Gastrocnemius medialis (tissue), 4 donors: ENCODE data around the gene MCU. TPM values are rescaled to one million over a fixed set of nuclear protein-coding genes. Genes with fewer than 3 reads are reported as not detected.

Experiments
- ATAC-seq, 2 donors: fragments of 150-250 bp; one replicate each; pipeline ENCODE4 v1.9.1; 2016
- DNase-seq, 2 donors: peaks; one replicate each; pipeline ENCODE4 v3.0.0-alpha.2; 2019
- H3K27ac ChIP-seq, 4 donors: fragments of 200-600 bp; sonication (generic); 1 replicate in 1 of 4; 2 replicates in 3 of 4; pipeline ENCODE4 v1.5.1; 2016 to 2018; ENCODE audit warnings: mild to moderate bottlenecking in 2 of 4, moderate library complexity in 1 of 4
- H3K27me3 ChIP-seq, 3 donors: fragments of 200-600 bp; sonication (generic) in 2 of 3; 1 replicate in 1 of 3; 2 replicates in 2 of 3; pipeline versions ENCODE4 v1.5.1 to v1.6.0; 2016 to 2019; ENCODE audit warnings: mild to moderate bottlenecking in 1 of 3, moderate library complexity in 1 of 3
- H3K36me3 ChIP-seq, 2 donors: fragments of 200-600 bp; sonication (generic) in 1 of 2; one replicate each; pipeline ENCODE4 v1.5.1; 2017 to 2018
- H3K4me1 ChIP-seq, 2 donors: fragments of 200-600 bp; sonication (generic) in 1 of 2; one replicate each; pipeline ENCODE4 v1.5.1; 2016 to 2017; ENCODE audit warnings: mild to moderate bottlenecking in 2 of 2
- H3K4me3 ChIP-seq, 4 donors: fragments of 200-600 bp; sonication (generic) in 3 of 4; 1 replicate in 1 of 4; 2 replicates in 3 of 4; pipeline ENCODE4 v1.5.1; 2016 to 2019; ENCODE audit warnings: mild to moderate bottlenecking in 2 of 4
- H3K9me3 ChIP-seq, 3 donors: fragments of 200-600 bp; sonication (generic) in 2 of 3; 1 replicate in 1 of 3; 2 replicates in 2 of 3; pipeline ENCODE4 v1.5.1; 2016 to 2019
- CTCF ChIP-seq, 5 experiments: fragments of 450-650 bp in 3 of 5; fragments of 200-600 bp in 2 of 5; sonication (generic) in 2 of 5; IDR thresholded peaks in 4 of 5; conservative IDR thresholded peaks in 1 of 5; 1 replicate in 4 of 5; 2 replicates in 1 of 5; pipeline ENCODE4 v1.5.1; 2016 to 2019; ENCODE audit warnings: antibody characterized with exemption in 5 of 5, mild to moderate bottlenecking in 3 of 5, moderate library complexity in 3 of 5
- POLR2A ChIP-seq, 2 donors: fragments of 450-650 bp; IDR thresholded peaks; one replicate each; pipeline ENCODE4 v1.6.1; 2017; ENCODE audit warnings: antibody characterized with exemption in 2 of 2, mild to moderate bottlenecking in 2 of 2, moderate library complexity in 2 of 2
- in situ Hi-C, 4 donors: fragments of 200-750 bp; cut with MboI; loops; one replicate each; pipeline versions ENCODE4 v1.15.0 to v1.8.0; 2017; ENCODE audit warnings: low sequenced_read_pairs in 4 of 4
- intact Hi-C: fragments of 100-400 bp; cut with DNase I; formaldehyde crosslinking; loops from one replicate; pipeline ENCODE4 v1.15.1; 2023; ENCODE audit warnings: low total_unique reads
- total RNA-seq, 4 donors: library from RNA; depleted of rRNA; stranded (reverse); fragments of >200 nt; gene quantifications; one replicate each; pipeline versions ENCODE4 v1.1.0 to v1.2.3, GENCODE V29; 2016

MCU gene
- total RNA-seq, 4 donors from 2014 or later, result 25.1 to 61.3 (median 49.0) TPM

DNA sequence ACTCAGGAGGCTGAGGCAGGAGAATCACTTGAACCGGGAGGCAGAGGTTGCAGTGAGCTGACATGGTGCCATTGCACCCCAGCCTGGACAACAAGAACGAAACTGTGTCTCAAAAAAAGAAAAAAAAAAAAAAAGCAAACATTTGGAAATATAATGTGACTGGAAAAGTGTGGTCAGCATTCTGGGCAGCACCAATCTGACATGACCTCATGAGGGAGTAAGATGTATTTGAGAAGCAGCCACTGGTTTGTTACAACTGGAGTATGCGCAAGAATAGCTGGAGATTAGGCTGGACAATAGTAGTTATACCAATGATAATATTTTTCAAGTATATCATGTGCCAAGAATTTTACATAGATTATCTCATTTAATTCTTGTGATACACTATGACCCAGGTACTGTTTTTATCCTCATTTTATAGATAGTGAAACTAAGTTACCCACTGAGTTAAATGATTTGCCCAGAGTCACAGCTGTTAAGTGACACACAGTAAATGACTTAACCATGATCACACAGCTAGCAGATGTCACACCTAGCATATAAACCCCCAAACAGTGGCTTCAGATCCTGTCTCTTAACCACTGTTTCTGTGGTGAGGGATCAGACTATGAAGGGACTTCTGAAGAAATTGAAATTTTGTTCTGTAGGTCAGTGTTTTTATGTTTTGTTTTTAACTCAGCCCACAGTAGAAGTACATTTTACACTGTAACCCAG is 11.1 kb downstream of the MCU start:
- Histone ChIP-seq H3K4me1 (peaks cover 23 to 24% of the 10 kb centered on the region in 2 donors), H3K4me3 (no peak overlapping the region), H3K27me3 (no peaks in the 10 kb centered on the region), H3K27ac (peak overlapping the region; percentile 8 to 28 (median 23)), H3K36me3 (no peaks in the 10 kb centered on the region), H3K9me3 (no peaks in the 10 kb centered on the region)
- ATAC-seq (no peak), DNase-seq (no peak)
- in situ Hi-C loops, result loop anchor here in 2 of 4 donors (10.0 kb wide), 2 partner anchors 122 to 132 kb away; no protein-coding TSS in a partner anchor
- intact Hi-C loops, result no loop called here
- TF ChIP-seq POLR2A (IDR thresholded peaks at IDR 0.05), result no peak

GRCh38 chr10:72704117-72704516 is 12.2 kb downstream of the MCU start:
- no peak for TF ChIP-seq POLR2A (IDR thresholded peaks at IDR 0.05)
- no peak for TF ChIP-seq CTCF (IDR thresholded peaks at IDR 0.05 in 4 of 5, conservative IDR thresholded peaks at IDR 0.05 in 1 of 5)
- Histone ChIP-seq H3K4me3 (no peak overlapping the region), H3K36me3 (no peaks in the 10 kb centered on the region), H3K27me3 (no peaks in the 10 kb centered on the region), H3K9me3 (no peaks in the 10 kb centered on the region), H3K4me1 (peaks cover 34% of the 10 kb centered on the region in 2 donors), H3K27ac (peak overlapping the region in 1 of 4 donors; percentile 8)
- intact Hi-C loops, result no loop called here
- ATAC-seq (no peak), DNase-seq (no peak)
- in situ Hi-C loops, result loop anchor here in 2 of 4 donors (10.0 kb wide), 2 partner anchors 121 to 131 kb away; no protein-coding TSS in a partner anchor

- in situ Hi-C loops, result loop anchor here in 2 of 4 donors (10.0 kb wide), 2 partner anchors 116 to 126 kb away; no protein-coding TSS in a partner anchor
- H3K9me3 ChIP-seq, result no peaks in the 10 kb centered on the region
- no peak for TF ChIP-seq POLR2A (IDR thresholded peaks at IDR 0.05)
- no peak for TF ChIP-seq CTCF (IDR thresholded peaks at IDR 0.05 in 4 of 5, conservative IDR thresholded peaks at IDR 0.05 in 1 of 5)
- H3K27ac ChIP-seq, result peak overlapping the region; percentile 31 to 74 (median 64)
- ATAC-seq, result no peak
- H3K4me1 ChIP-seq, result peaks cover 39 to 43% of the 10 kb centered on the region in 2 donors
- H3K36me3 ChIP-seq, result no peaks in the 10 kb centered on the region
- DNase-seq, result no peak
- H3K4me3 ChIP-seq, result no peak overlapping the region
- H3K27me3 ChIP-seq, result no peaks in the 10 kb centered on the region
- intact Hi-C loops, result no loop called here
These were observed 17.1 kb downstream of the MCU start for GRCh38 chr10:72709041-72709440.

- DNase-seq (no peak), ATAC-seq (no peak)
- peaks cover 0 to 7% of the 10 kb centered on the region in 2 donors for H3K36me3 ChIP-seq
- H3K27ac ChIP-seq, result peak overlapping the region; percentile 9 to 36 (median 18)
- H3K9me3 ChIP-seq, result no peaks in the 10 kb centered on the region
- intact Hi-C loops (no loop called here), in situ Hi-C loops (no loop called here)
- H3K4me3 ChIP-seq, result no peak overlapping the region
- H3K27me3 ChIP-seq, result no peaks in the 10 kb centered on the region
- H3K4me1 ChIP-seq, result peaks cover 37 to 42% of the 10 kb centered on the region in 2 donors
- TF ChIP-seq CTCF (IDR thresholded peaks at IDR 0.05 in 4 of 5, conservative IDR thresholded peaks at IDR 0.05 in 1 of 5) (no peak), POLR2A (IDR thresholded peaks at IDR 0.05) (no peak)
These were observed 20.2 kb downstream of the MCU start for GRCh38 chr10:72712136-72712535.

DNA sequence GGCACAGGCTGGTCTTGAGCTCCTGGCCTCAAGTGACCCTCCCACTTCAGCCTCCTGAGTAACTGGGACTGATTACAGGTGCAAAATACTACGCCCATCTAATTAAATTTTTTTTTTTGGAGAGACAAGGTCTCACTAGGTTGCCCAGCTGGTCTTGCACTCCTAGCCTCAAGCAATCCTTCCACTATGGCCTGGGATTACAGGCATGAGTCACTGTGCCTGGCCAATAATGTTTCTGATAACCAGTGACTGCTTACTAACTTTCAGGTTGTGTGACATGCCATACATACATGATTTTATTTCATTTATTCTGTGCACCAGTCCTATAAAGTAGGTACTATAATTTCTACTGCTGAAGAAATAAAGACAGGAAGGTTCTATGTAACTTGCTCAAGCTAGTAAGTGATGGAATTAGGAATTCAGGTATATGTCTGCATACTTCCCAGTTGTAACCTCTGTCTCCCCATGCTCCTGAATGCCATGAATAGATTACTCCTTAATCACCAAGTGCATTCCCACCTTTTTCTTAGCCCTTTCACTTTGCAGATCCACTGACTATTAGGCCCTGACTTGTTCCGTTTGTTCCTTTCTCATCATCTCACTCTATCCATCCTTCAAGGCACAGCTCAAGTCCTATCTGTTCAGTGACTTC is 28.1 kb downstream of the MCU start:
- Histone ChIP-seq H3K27me3 (no peaks in the 10 kb centered on the region), H3K9me3 (no peaks in the 10 kb centered on the region), H3K27ac (no peak overlapping the region), H3K36me3 (peaks cover 0 to 7% of the 10 kb centered on the region in 2 donors), H3K4me3 (no peak overlapping the region), H3K4me1 (peaks cover 24 to 26% of the 10 kb centered on the region in 2 donors)
- no peak for DNase-seq
- no peak for ATAC-seq
- in situ Hi-C loops (no loop called here), intact Hi-C loops (no loop called here)
- no peak for TF ChIP-seq POLR2A (IDR thresholded peaks at IDR 0.05)
- no peak for TF ChIP-seq CTCF (IDR thresholded peaks at IDR 0.05 in 4 of 5, conservative IDR thresholded peaks at IDR 0.05 in 1 of 5)
